HL-60 (cell line): ENCODE data around the gene CSHL1.

Experiments used
- POLR2AphosphoS5 ChIP-seq: IDR thresholded peaks from 2 replicates; pipeline ENCODE4 v1.6.1; 2012; ENCODE audit warnings: low read depth
- TF ChIP-seq, protein P1 (sequence below): IDR thresholded peaks from one replicate; pipeline ENCODE4 v1.5.1; 2011; ENCODE audit warnings: low read length, control low read depth, inconsistent platforms; ENCODE audit not compliant: insufficient read depth
- TF ChIP-seq, protein P2 (sequence below): IDR thresholded peaks from 2 replicates; pipeline ENCODE4 v1.6.1; 2012; ENCODE audit warnings: low read depth; ENCODE audit not compliant: insufficient replicate concordance

DNA sequence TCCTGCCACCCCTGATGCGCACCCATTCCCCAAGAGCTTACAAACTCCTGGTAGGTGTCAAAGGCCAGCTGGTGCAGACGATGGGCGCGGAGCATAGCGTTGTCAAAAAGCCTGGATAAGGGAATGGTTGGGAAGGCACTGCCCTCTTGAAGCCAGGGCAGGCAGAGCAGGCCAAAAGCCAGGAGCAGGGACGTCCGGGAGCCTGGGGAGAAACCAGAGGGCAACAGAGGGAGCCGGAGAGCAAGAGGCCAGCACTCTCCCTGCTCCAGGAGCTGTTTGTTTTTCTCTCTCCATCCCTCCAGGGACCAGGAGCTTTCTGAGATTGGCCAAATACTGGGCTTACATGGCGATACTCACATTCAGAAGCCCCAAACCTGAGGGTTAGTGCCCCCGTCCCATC is 7.2 kb upstream of the CSHL1 start:
- TF ChIP-seq, protein P1, sequence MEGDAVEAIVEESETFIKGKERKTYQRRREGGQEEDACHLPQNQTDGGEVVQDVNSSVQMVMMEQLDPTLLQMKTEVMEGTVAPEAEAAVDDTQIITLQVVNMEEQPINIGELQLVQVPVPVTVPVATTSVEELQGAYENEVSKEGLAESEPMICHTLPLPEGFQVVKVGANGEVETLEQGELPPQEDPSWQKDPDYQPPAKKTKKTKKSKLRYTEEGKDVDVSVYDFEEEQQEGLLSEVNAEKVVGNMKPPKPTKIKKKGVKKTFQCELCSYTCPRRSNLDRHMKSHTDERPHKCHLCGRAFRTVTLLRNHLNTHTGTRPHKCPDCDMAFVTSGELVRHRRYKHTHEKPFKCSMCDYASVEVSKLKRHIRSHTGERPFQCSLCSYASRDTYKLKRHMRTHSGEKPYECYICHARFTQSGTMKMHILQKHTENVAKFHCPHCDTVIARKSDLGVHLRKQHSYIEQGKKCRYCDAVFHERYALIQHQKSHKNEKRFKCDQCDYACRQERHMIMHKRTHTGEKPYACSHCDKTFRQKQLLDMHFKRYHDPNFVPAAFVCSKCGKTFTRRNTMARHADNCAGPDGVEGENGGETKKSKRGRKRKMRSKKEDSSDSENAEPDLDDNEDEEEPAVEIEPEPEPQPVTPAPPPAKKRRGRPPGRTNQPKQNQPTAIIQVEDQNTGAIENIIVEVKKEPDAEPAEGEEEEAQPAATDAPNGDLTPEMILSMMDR: no peak
- TF ChIP-seq, protein P2, sequence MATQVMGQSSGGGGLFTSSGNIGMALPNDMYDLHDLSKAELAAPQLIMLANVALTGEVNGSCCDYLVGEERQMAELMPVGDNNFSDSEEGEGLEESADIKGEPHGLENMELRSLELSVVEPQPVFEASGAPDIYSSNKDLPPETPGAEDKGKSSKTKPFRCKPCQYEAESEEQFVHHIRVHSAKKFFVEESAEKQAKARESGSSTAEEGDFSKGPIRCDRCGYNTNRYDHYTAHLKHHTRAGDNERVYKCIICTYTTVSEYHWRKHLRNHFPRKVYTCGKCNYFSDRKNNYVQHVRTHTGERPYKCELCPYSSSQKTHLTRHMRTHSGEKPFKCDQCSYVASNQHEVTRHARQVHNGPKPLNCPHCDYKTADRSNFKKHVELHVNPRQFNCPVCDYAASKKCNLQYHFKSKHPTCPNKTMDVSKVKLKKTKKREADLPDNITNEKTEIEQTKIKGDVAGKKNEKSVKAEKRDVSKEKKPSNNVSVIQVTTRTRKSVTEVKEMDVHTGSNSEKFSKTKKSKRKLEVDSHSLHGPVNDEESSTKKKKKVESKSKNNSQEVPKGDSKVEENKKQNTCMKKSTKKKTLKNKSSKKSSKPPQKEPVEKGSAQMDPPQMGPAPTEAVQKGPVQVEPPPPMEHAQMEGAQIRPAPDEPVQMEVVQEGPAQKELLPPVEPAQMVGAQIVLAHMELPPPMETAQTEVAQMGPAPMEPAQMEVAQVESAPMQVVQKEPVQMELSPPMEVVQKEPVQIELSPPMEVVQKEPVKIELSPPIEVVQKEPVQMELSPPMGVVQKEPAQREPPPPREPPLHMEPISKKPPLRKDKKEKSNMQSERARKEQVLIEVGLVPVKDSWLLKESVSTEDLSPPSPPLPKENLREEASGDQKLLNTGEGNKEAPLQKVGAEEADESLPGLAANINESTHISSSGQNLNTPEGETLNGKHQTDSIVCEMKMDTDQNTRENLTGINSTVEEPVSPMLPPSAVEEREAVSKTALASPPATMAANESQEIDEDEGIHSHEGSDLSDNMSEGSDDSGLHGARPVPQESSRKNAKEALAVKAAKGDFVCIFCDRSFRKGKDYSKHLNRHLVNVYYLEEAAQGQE: no peak
- TF ChIP-seq POLR2AphosphoS5: no peak
